GM23338 (cell line): ENCODE measurements around the gene PAN2. TPM values are rescaled to one million over a fixed set of nuclear protein-coding genes. Genes with fewer than 3 reads are reported as not detected.

ENCODE experiments used
- ATAC-seq: fragments of 200-7000 bp; cut with Tn5 transposase; 3 replicates; pipeline ENCODE4 v1.9.1; 2020
- DNase-seq: peaks from one replicate; pipeline ENCODE4 v3.0.0-alpha.2; 2015; ENCODE audit warnings: low spot score
- H2AFZ ChIP-seq: fragments of 200-600 bp; sonication (generic); 2 replicates; pipeline ENCODE4 v1.8.0; 2016; ENCODE audit warnings: antibody characterized with exemption, mild to moderate bottlenecking, moderate library complexity
- H3F3A ChIP-seq: fragments of 200-600 bp; sonication (generic); replicated peaks from 2 replicates; pipeline ENCODE4 v1.8.0; 2017; ENCODE audit warnings: antibody characterized with exemption, mixed run types, low read depth
- H3K27ac ChIP-seq: fragments of 200-600 bp; sonication (generic); 2 replicates; pipeline ENCODE4 v1.6.1; 2016; ENCODE audit warnings: low read depth
- H3K27me3 ChIP-seq: fragments of 200-600 bp; sonication (generic); 2 replicates; pipeline ENCODE4 v1.8.0; 2016; ENCODE audit warnings: mild to moderate bottlenecking, mixed run types, moderate library complexity; ENCODE audit not compliant: insufficient read depth
- H3K36me3 ChIP-seq: fragments of 200-600 bp; sonication (generic); 2 replicates; pipeline ENCODE4 v1.8.0; 2016; ENCODE audit warnings: mild to moderate bottlenecking; ENCODE audit not compliant: insufficient read depth
- H3K4me1 ChIP-seq: fragments of 200-600 bp; sonication (generic); 2 replicates; pipeline ENCODE4 v1.8.0; 2016; ENCODE audit warnings: mild to moderate bottlenecking, moderate library complexity; ENCODE audit not compliant: insufficient read depth
- H3K4me2 ChIP-seq: fragments of 200-600 bp; sonication (generic); 2 replicates; pipeline ENCODE4 v1.7.1; 2017; ENCODE audit warnings: mixed run types
- H3K4me3 ChIP-seq: fragments of 200-600 bp; sonication (generic); 2 replicates; pipeline ENCODE4 v1.6.1; 2016; ENCODE audit warnings: mixed run types
- H3K79me2 ChIP-seq: fragments of 200-600 bp; sonication (generic); replicated peaks from 2 replicates; pipeline ENCODE4 v1.8.0; 2017; ENCODE audit warnings: mild to moderate bottlenecking; ENCODE audit not compliant: insufficient read depth
- H3K9me2 ChIP-seq: fragments of 200-600 bp; sonication (generic); 2 replicates; pipeline ENCODE4 v1.8.0; 2017; ENCODE audit not compliant: insufficient read depth
- H4K20me1 ChIP-seq: fragments of 200-600 bp; sonication (generic); replicated peaks from 2 replicates; pipeline ENCODE4 v1.8.0; 2017; ENCODE audit warnings: mild to moderate bottlenecking; ENCODE audit not compliant: insufficient read depth
- H3K27ac Mint-ChIP-seq: 2 replicates; pipeline ENCODE4 v1.8.0; 2020; ENCODE audit warnings: inconsistent platforms, mild to moderate bottlenecking, moderate library complexity, mixed read lengths
- H3K27me3 Mint-ChIP-seq: 3 replicates; pipeline ENCODE4 v1.8.0; 2022; ENCODE audit warnings: low read depth, mild to moderate bottlenecking, moderate library complexity, mixed read lengths, inconsistent platforms; ENCODE audit not compliant: insufficient read depth, poor library complexity
- H3K36me3 Mint-ChIP-seq: 3 replicates; pipeline ENCODE4 v1.8.0; 2021; ENCODE audit warnings: low read depth, mild to moderate bottlenecking, inconsistent platforms, moderate library complexity, mixed read lengths
- H3K4me1 Mint-ChIP-seq: 3 replicates; pipeline ENCODE4 v1.8.0; 2020; ENCODE audit warnings: mild to moderate bottlenecking, inconsistent platforms, mixed read lengths
- H3K4me3 Mint-ChIP-seq: 3 replicates; pipeline ENCODE4 v1.8.0; 2021; ENCODE audit warnings: moderate library complexity, mild to moderate bottlenecking, inconsistent platforms, mixed read lengths
- H3K9me3 Mint-ChIP-seq: 3 replicates; pipeline ENCODE4 v1.8.0; 2020; ENCODE audit warnings: moderate library complexity, mild to moderate bottlenecking, inconsistent platforms, mixed read lengths
- EZH2 ChIP-seq: fragments of 200-600 bp; sonication (generic); IDR thresholded peaks from one replicate; pipeline ENCODE4 v1.8.0; 2017; ENCODE audit warnings: antibody characterized with exemption, mild to moderate bottlenecking, low read depth; ENCODE audit not compliant: unreplicated experiment
- EZH2phosphoT487 ChIP-seq: fragments of 200-600 bp; sonication (generic); IDR thresholded peaks from one replicate; pipeline ENCODE4 v1.8.1; 2018; ENCODE audit warnings: antibody characterized with exemption; ENCODE audit not compliant: unreplicated experiment
- JUNB ChIP-seq: IDR thresholded peaks from one replicate; pipeline ENCODE4 v1.6.1; 2016; ENCODE audit warnings: antibody characterized with exemption; ENCODE audit not compliant: unreplicated experiment
- NANOG ChIP-seq: IDR thresholded peaks from 2 replicates; pipeline ENCODE4 v1.6.1; 2016; ENCODE audit warnings: antibody characterized with exemption, borderline replicate concordance
- POLR2AphosphoS5 ChIP-seq: IDR thresholded peaks from 2 replicates; pipeline ENCODE4 v1.6.1; 2016; ENCODE audit warnings: antibody characterized with exemption, low read depth
- STAT1 ChIP-seq: IDR thresholded peaks from one replicate; pipeline ENCODE4 v1.6.1; 2016; ENCODE audit warnings: antibody characterized with exemption; ENCODE audit not compliant: unreplicated experiment
- ZNF114 ChIP-seq: fragments of 250-450 bp; sonication (Bioruptor Pico); IDR thresholded peaks from 2 replicates; pipeline ENCODE4 v1.5.0; 2020; ENCODE audit warnings: mild to moderate bottlenecking, moderate library complexity
- ZNF331 ChIP-seq: fragments of 250-450 bp; sonication (Bioruptor Pico); IDR thresholded peaks from 2 replicates; pipeline ENCODE4 v1.5.0; 2020; ENCODE audit warnings: low read depth, mild to moderate bottlenecking, moderate library complexity
- polyA plus RNA-seq: library from polyadenylated mRNA; unstranded; fragments of >200 nt; fragmentation: Nextera tagmentation; extraction: Ambion mirVana; gene quantifications from 2 replicates; pipeline ENCODE4 v1.2.1, GENCODE V29; 2016
- total RNA-seq: library from RNA; depleted of rRNA; stranded (reverse); fragments of >200 nt; shearing (Covaris generic); gene quantifications from 2 replicates; pipeline ENCODE4 v1.2.3, GENCODE V29; 2014
- TF ChIP-seq, protein P1 (sequence below), 2 experiments: fragments of 200-600 bp in 1 of 2; sonication (generic) in 1 of 2; conservative IDR thresholded peaks; 2 replicates each; pipeline versions ENCODE4 v1.5.1 to v1.6.1; 2016 to 2017; ENCODE audit warnings: antibody characterized with exemption in 2 of 2, low read depth in 2 of 2, mild to moderate bottlenecking in 2 of 2, moderate library complexity in 1 of 2
- TF ChIP-seq, protein P2 (sequence below): IDR thresholded peaks from 2 replicates; pipeline ENCODE4 v1.6.1; 2016; ENCODE audit warnings: antibody characterized with exemption
- TF ChIP-seq, protein P3 (sequence below): IDR thresholded peaks from one replicate; pipeline ENCODE4 v1.6.1; 2018; ENCODE audit warnings: antibody characterized with exemption; ENCODE audit not compliant: unreplicated experiment

PAN2 gene
- total and polyA plus RNA-seq, 2 experiments from 2014 or later, result 11.5 to 27.2 TPM

- TF ChIP-seq, protein P1, sequence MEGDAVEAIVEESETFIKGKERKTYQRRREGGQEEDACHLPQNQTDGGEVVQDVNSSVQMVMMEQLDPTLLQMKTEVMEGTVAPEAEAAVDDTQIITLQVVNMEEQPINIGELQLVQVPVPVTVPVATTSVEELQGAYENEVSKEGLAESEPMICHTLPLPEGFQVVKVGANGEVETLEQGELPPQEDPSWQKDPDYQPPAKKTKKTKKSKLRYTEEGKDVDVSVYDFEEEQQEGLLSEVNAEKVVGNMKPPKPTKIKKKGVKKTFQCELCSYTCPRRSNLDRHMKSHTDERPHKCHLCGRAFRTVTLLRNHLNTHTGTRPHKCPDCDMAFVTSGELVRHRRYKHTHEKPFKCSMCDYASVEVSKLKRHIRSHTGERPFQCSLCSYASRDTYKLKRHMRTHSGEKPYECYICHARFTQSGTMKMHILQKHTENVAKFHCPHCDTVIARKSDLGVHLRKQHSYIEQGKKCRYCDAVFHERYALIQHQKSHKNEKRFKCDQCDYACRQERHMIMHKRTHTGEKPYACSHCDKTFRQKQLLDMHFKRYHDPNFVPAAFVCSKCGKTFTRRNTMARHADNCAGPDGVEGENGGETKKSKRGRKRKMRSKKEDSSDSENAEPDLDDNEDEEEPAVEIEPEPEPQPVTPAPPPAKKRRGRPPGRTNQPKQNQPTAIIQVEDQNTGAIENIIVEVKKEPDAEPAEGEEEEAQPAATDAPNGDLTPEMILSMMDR (conservative IDR thresholded peaks at IDR 0.05; ENCODE audit: low read depth in 2 of 2), result no peak
- TF ChIP-seq EZH2phosphoT487 (no peak), EZH2 (no peak), JUNB (no peak), NANOG (no peak), ZNF114 (CRISPR knock-in tag) (no peak), STAT1 (no peak)
These were observed 2.8 kb downstream of the PAN2 start (continued) for GRCh38 chr12:56330936-56331490.

DNA sequence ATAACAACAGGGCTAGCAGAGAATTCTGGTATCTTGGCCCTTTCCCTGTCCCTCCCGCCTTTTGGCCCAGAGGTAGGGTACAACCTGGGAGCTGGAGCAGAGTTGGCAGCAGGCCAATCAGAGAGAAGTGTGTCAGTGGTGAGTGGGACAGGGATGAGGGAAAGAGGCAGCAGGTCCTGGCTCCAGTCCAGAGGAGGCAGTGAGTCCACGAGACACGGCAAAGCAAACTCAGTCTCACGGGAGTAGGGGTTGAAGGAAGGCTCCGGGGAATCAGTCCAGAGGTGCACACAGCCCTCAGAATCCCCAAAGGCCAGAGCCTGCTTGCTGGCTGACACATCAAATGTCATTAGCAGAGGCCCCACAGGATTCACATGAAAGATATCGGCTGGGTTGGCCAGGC lies 7.3 kb downstream of the PAN2 start:
- H3K4me2 ChIP-seq, result no peak overlapping the region
- DNase-seq (no peak), ATAC-seq (no peak)
- H3K9me2 ChIP-seq, result no peaks in the 10 kb centered on the region
- H3K27me3 ChIP-seq, result no peaks in the 10 kb centered on the region
- H3K79me2 ChIP-seq, result no peaks in the 10 kb centered on the region
- H3K9me3 Mint-ChIP-seq, result no peaks in the 10 kb centered on the region
- H3K4me1 ChIP-seq, result no peaks in the 10 kb centered on the region
- no peaks in the 10 kb centered on the region for H3K4me1 Mint-ChIP-seq
- H3K4me3 Mint-ChIP-seq, result no peak overlapping the region
- peaks cover 4% of the 10 kb centered on the region for H3K27me3 Mint-ChIP-seq
- H3K27ac ChIP-seq, result no peak overlapping the region
- no peaks in the 10 kb centered on the region for H3F3A ChIP-seq
- no peak overlapping the region for H2AFZ ChIP-seq
- H3K27ac Mint-ChIP-seq, result no peak overlapping the region
- H3K36me3 ChIP-seq, result no peaks in the 10 kb centered on the region
- H4K20me1 ChIP-seq, result no peaks in the 10 kb centered on the region
- H3K4me3 ChIP-seq, result no peak overlapping the region
- peaks cover 18% of the 10 kb centered on the region for H3K36me3 Mint-ChIP-seq
- no peak for TF ChIP-seq STAT1
- TF ChIP-seq EZH2phosphoT487, result no peak
- TF ChIP-seq, protein P1 (conservative IDR thresholded peaks at IDR 0.05; ENCODE audit: low read depth in 2 of 2), result no peak
- TF ChIP-seq ZNF331 (CRISPR knock-in tag), result no peak
- no peak for TF ChIP-seq POLR2AphosphoS5
- TF ChIP-seq, protein P2, sequence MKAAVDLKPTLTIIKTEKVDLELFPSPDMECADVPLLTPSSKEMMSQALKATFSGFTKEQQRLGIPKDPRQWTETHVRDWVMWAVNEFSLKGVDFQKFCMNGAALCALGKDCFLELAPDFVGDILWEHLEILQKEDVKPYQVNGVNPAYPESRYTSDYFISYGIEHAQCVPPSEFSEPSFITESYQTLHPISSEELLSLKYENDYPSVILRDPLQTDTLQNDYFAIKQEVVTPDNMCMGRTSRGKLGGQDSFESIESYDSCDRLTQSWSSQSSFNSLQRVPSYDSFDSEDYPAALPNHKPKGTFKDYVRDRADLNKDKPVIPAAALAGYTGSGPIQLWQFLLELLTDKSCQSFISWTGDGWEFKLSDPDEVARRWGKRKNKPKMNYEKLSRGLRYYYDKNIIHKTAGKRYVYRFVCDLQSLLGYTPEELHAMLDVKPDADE, result no peak
- TF ChIP-seq JUNB, result no peak
- TF ChIP-seq, protein P3, sequence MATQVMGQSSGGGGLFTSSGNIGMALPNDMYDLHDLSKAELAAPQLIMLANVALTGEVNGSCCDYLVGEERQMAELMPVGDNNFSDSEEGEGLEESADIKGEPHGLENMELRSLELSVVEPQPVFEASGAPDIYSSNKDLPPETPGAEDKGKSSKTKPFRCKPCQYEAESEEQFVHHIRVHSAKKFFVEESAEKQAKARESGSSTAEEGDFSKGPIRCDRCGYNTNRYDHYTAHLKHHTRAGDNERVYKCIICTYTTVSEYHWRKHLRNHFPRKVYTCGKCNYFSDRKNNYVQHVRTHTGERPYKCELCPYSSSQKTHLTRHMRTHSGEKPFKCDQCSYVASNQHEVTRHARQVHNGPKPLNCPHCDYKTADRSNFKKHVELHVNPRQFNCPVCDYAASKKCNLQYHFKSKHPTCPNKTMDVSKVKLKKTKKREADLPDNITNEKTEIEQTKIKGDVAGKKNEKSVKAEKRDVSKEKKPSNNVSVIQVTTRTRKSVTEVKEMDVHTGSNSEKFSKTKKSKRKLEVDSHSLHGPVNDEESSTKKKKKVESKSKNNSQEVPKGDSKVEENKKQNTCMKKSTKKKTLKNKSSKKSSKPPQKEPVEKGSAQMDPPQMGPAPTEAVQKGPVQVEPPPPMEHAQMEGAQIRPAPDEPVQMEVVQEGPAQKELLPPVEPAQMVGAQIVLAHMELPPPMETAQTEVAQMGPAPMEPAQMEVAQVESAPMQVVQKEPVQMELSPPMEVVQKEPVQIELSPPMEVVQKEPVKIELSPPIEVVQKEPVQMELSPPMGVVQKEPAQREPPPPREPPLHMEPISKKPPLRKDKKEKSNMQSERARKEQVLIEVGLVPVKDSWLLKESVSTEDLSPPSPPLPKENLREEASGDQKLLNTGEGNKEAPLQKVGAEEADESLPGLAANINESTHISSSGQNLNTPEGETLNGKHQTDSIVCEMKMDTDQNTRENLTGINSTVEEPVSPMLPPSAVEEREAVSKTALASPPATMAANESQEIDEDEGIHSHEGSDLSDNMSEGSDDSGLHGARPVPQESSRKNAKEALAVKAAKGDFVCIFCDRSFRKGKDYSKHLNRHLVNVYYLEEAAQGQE, result no peak
